Heart left ventricle (tissue), 13 donors: ENCODE data around the gene IL1F10.

Experiments
- POLR2A ChIP-seq, 2 donors: fragments of 450-650 bp; IDR thresholded peaks; one replicate each; pipeline ENCODE4 v1.6.1; 2017; ENCODE audit warnings: antibody characterized with exemption in 2 of 2, mild to moderate bottlenecking in 2 of 2, moderate library complexity in 2 of 2
- TF ChIP-seq, protein P1 (sequence below), 12 donors: fragments of 200-600 bp; sonication (generic) in 4 of 12; IDR thresholded peaks; one replicate each; pipeline versions ENCODE4 v1.5.0 to v1.8.0; 2018 to 2022; ENCODE audit warnings: antibody characterized with exemption in 12 of 12, mild to moderate bottlenecking in 5 of 12
- donor health status: ischemic (EF 13 %, LVEDD 7.1; RV severe dilation, severe dysfunction).
- donor health status: DM: no; HTN: yes; CAD: no.
- donor health status: DM: no; HTN: no; CAD: no.
- donor health status: ischemic (EF 25% LVEDD 6.9; RV normal size, moderate dysfunction).
- donor health status: ischemic (EF 25% LVEDD 5.7; RV mildly dilated, moderate dysfunction).
- donor health status: ischemic (EF 35%, LVEDD 5.7; RV mildly dilated, moderate dysfunction).
- donor health status: nonischemic (EF 11% LVEDD 7.7; RV severe dilation, severe dysfunction).
- donor health status: DM: yes; HTN: yes; CAD: no.
- donor health status: PGD.
- donor health status: ischemic (EF 29% LVEDD 5.4; RV normal size, mild dysfunction).
- donor health status: nonischemic (EF 23%, LVEDD 6.1; RV moderate dilation, normal function).

- TF ChIP-seq, protein P1, sequence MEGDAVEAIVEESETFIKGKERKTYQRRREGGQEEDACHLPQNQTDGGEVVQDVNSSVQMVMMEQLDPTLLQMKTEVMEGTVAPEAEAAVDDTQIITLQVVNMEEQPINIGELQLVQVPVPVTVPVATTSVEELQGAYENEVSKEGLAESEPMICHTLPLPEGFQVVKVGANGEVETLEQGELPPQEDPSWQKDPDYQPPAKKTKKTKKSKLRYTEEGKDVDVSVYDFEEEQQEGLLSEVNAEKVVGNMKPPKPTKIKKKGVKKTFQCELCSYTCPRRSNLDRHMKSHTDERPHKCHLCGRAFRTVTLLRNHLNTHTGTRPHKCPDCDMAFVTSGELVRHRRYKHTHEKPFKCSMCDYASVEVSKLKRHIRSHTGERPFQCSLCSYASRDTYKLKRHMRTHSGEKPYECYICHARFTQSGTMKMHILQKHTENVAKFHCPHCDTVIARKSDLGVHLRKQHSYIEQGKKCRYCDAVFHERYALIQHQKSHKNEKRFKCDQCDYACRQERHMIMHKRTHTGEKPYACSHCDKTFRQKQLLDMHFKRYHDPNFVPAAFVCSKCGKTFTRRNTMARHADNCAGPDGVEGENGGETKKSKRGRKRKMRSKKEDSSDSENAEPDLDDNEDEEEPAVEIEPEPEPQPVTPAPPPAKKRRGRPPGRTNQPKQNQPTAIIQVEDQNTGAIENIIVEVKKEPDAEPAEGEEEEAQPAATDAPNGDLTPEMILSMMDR (IDR thresholded peaks at IDR 0.05), result no peak
- TF ChIP-seq POLR2A (IDR thresholded peaks at IDR 0.05), result no peak
Measured at GRCh38 chr2:113083296-113083695, 15.5 kb downstream of the IL1F10 start.
